Astrocyte (in vitro differentiated cells and primary cell): Measurements from ENCODE around the gene SVIL.

Experiments
- EZH2 ChIP-seq: IDR thresholded peaks from 2 replicates; pipeline ENCODE4 v1.6.1; 2012; ENCODE audit warnings: mild to moderate bottlenecking, low read length, inconsistent platforms; ENCODE audit not compliant: insufficient read depth
- TF ChIP-seq, protein P1 (sequence below): IDR thresholded peaks from 2 replicates; pipeline ENCODE4 v1.5.1; 2011; ENCODE audit warnings: low read depth, mild to moderate bottlenecking, inconsistent platforms, low read length, moderate library complexity; ENCODE audit not compliant: insufficient read depth

DNA sequence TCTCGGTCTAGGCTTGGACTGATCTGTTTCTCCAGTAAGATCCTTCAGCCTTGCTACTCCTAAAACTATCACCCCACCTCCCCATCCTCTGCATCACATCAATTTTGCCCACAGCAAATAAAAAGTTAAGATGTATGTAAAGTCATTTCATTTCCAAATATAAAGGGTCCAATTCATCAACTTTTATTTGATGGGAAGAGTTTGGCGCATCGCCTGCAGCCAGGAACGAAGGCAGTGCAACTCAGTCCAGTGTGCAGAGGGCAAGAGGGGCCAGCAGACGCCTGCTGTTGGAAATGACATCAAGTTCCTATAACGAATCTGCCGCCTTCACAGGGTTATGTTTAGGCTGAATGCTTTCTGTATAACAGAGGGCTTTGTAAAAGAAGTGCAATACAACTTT lies 97.0 kb downstream of the SVIL start:
- TF ChIP-seq, protein P1, sequence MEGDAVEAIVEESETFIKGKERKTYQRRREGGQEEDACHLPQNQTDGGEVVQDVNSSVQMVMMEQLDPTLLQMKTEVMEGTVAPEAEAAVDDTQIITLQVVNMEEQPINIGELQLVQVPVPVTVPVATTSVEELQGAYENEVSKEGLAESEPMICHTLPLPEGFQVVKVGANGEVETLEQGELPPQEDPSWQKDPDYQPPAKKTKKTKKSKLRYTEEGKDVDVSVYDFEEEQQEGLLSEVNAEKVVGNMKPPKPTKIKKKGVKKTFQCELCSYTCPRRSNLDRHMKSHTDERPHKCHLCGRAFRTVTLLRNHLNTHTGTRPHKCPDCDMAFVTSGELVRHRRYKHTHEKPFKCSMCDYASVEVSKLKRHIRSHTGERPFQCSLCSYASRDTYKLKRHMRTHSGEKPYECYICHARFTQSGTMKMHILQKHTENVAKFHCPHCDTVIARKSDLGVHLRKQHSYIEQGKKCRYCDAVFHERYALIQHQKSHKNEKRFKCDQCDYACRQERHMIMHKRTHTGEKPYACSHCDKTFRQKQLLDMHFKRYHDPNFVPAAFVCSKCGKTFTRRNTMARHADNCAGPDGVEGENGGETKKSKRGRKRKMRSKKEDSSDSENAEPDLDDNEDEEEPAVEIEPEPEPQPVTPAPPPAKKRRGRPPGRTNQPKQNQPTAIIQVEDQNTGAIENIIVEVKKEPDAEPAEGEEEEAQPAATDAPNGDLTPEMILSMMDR, result no peak
- no peak for TF ChIP-seq EZH2
